GM06990 (cell line): Measurements from ENCODE around the gene RNF227.

Experiments used
- DNase-seq: peaks from one replicate; pipeline ENCODE4 v3.0.0-alpha.2; 2011; ENCODE audit not compliant: insufficient read length; ENCODE audit errors: extremely low read depth
- H3K27me3 ChIP-seq: replicated peaks from 2 replicates; pipeline ENCODE4 v1.6.0; 2011; ENCODE audit warnings: low read length; ENCODE audit not compliant: control insufficient read depth, insufficient read depth
- H3K36me3 ChIP-seq: 2 replicates; pipeline ENCODE4 v1.5.1; 2011; ENCODE audit warnings: low read length; ENCODE audit not compliant: control insufficient read depth, insufficient read depth
- H3K4me3 ChIP-seq: replicated peaks from 2 replicates; pipeline ENCODE4 v1.5.1; 2011; ENCODE audit warnings: low read depth, mild to moderate bottlenecking, control low read depth, low read length
- CTCF ChIP-seq: IDR thresholded peaks from 2 replicates; pipeline ENCODE4 v1.5.1; 2011; ENCODE audit warnings: low read length, control low read depth, mild to moderate bottlenecking, inconsistent platforms; ENCODE audit not compliant: insufficient read depth, poor library complexity, severe bottlenecking

Gene RNF227

GRCh38 chr17:7943291-7943690 is 27.2 kb upstream of the RNF227 start:
- Histone ChIP-seq H3K4me3 (no peak overlapping the region), H3K36me3 (peaks cover 25% of the 10 kb centered on the region), H3K27me3 (no peaks in the 10 kb centered on the region)
- no peak for TF ChIP-seq CTCF
- DNase-seq: no peak

- no peak overlapping the region for H3K4me3 ChIP-seq
- no peak for TF ChIP-seq CTCF
- peaks cover 19% of the 10 kb centered on the region for H3K36me3 ChIP-seq
- no peak for DNase-seq
- H3K27me3 ChIP-seq: no peaks in the 10 kb centered on the region
These were observed 24.7 kb upstream of the RNF227 start for GRCh38 chr17:7940743-7941142.

- no peak for DNase-seq
- no peaks in the 10 kb centered on the region for H3K27me3 ChIP-seq
- no peak for TF ChIP-seq CTCF
- peaks cover 18% of the 10 kb centered on the region for H3K36me3 ChIP-seq
- H3K4me3 ChIP-seq: no peak overlapping the region
These were observed 23.9 kb upstream of the RNF227 start for GRCh38 chr17:7940034-7940433.

- no peak for TF ChIP-seq CTCF
- DNase-seq: no peak
- peaks cover 4% of the 10 kb centered on the region for H3K36me3 ChIP-seq
- no peaks in the 10 kb centered on the region for H3K27me3 ChIP-seq
- H3K4me3 ChIP-seq: no peak overlapping the region
These were observed 19.8 kb upstream of the RNF227 start for GRCh38 chr17:7935859-7936258.

GRCh38 chr17:7932949-7933348 is 16.9 kb upstream of the RNF227 start:
- peak; percentile 41 for TF ChIP-seq CTCF
- peak; percentile 59 for DNase-seq
- Histone ChIP-seq H3K27me3 (no peaks in the 10 kb centered on the region), H3K36me3 (peaks cover 2% of the 10 kb centered on the region), H3K4me3 (peak overlapping the region; percentile 96)

GRCh38 chr17:7932483-7932891 is 16.4 kb upstream of the RNF227 start:
- Histone ChIP-seq H3K36me3 (peaks cover 3% of the 10 kb centered on the region), H3K4me3 (peak overlapping the region; percentile 96), H3K27me3 (no peaks in the 10 kb centered on the region)
- no peak for TF ChIP-seq CTCF
- no peak for DNase-seq
